Stimulated activated CD8-positive, alpha-beta memory T cell treated with anti-CD3 and anti-CD28 coated beads, Interleukin-7, amount 100 ng/mL, for 4 hours (primary cell): Measurements from ENCODE around the gene GGCT.
"Not testable (repeated sequence)": the region's sequence is repeated elsewhere in the genome, so short reads cannot be mapped to it uniquely, and the experiment has no call there.

Experiments
- DNase-seq, 2 donors: peaks; one replicate each; pipeline ENCODE4 v3.0.0-alpha.2; 2020; ENCODE audit warnings: low read depth in 2 of 2

GGCT gene, protein sequence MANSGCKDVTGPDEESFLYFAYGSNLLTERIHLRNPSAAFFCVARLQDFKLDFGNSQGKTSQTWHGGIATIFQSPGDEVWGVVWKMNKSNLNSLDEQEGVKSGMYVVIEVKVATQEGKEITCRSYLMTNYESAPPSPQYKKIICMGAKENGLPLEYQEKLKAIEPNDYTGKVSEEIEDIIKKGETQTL

DNA sequence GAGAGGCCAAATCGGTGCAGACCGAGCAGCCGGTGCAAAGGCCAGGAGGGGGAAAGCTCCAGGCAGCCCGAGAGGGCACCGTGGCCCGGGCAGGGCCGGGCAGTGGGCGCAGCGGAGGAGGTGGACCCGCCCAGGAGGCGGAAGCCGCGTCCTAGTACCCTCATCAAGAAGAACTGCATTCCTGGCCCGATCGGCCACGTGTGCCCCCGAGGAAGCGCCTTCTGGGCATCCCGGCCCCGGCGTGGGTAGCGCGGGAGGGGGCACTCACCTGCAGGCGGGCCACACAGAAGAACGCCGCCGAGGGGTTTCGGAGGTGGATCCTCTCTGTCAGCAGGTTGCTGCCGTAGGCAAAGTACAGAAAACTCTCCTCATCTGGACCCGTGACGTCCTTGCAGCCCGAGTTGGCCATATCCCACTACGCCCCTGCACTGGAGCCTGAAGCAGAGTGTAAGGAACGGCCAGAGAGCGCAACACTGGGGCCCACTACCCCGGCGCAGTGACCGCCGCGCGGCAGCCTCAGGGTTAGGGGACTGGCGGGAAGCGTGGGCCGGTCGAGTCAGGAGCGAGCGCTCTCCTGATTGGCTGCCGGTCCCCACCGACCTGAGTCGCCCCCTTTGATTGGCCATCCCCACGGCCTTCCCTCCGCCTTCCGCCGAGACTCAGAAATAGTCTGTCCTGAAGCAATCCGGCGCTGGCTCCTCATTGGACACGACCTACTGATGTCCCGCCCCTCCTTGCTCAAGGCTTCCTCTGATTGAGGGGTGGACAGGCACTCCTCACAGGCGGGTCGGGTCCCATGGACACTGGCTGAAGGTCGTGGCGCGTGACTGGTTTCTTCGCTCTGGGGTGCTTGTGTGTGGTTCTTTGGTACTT, at the start of gene GGCT:
TSS of gene GGCT (minus strand) at position 529 of the 873 bp plus-strand sequence. CDS start at position 409, 120 bp downstream.
- DNase-seq: peak; percentile 96

DNA sequence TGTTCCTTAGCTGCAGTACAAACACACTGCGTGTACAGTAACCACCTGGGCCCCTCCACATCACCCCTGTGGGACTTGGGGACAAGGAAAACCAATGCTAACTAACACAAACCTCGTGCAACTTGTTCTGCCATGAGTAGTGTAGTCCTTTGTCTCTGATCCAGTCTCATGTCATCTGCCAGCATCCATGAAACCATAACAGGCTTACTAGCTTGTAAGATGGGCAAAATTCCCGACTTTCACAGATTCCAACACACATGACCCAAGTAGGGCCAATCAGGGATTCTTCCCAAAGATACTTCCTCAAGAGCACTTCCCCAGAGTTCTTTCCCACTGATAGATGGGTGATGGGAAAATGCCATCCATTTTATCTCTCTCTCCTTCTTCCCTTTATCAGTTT, 48.9 kb upstream of the GGCT start:
- DNase-seq: no peak

DNA sequence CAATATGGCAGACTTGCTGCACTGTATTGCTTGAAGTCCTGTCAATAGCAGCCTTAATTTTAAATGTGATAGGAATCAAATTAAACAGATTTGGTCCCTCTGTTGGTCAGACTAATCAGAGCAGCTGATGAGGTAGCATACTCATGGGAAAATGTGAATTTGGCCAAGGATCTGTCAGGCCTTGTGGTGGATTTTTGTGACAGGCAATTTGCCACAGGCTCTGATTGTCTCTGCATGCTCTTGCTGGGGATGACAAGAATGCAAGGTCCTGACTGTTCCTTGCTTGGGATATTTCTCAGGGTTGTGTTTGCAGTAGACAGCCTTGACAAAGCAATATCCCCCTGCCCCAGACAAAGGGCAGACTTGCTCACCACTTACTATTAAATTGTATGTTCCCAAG, 48.5 kb upstream of the GGCT start:
- DNase-seq: no peak

DNA sequence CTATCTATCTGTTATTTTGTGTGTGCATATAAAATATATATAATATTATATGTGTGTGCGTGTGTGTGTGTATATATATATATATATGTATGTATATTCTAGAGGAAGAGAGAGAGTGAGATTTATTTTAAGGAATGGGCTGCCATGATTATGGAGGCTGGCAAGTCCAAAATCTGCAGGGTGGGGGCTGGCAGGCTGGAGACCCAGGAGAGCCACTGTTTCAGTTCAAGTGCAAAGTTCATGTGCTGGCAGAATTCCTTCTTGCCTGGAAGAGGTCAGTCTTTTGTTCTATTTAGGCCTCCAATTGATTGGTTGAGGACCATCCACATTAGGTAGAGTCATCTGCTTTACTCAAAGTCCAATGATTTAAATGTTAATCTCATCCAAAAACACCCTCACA, 47.7 kb upstream of the GGCT start:
- DNase-seq: no peak

DNA sequence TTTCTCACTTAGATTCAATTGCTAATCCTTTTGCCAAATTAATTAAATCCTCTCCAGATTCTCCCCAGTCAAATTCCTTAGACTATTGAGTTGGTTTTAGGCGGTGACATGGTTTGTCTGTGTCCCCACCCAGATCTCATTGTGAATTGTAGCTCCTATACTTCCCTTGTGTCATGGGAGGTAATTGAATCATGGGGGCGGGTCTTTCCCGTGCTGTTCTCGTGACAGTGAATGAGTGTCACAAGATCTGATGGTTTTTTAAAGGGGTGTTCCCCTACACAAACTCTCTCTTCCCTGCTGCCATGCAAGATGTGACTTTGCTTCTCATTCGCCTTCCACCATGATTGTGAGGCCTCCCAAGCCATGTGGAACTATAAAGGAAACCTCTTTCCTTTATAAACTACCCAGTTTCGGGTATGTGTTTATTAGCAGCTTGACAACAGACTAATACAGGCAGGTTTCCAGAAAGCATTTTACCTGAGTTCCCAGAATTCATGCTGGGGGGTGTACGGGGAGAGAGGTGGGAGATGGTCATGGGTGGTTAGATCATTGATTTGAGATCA, 45.4 kb upstream of the GGCT start:
- no peak for DNase-seq

DNA sequence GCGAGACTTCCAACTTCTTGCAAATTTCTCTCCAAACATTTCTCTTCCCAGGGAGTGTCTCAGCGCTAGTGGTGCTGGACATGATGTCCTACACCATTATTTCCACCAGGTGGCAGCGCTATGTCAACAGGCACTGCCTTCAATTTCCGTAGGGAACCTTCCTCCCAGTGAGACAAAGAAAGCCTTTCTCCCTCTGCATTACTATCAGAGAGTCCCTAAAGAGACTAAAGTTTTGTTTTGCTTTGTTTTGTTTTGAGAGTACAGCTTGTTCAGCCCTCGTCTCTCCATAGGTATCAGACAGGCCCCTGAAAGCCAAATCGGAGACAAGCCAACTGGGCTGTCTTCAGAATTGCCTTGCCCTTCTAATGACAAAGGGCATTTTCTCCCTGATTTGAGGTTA, 44.2 kb upstream of the GGCT start:
- peak; percentile 8 to 13 for DNase-seq

DNA sequence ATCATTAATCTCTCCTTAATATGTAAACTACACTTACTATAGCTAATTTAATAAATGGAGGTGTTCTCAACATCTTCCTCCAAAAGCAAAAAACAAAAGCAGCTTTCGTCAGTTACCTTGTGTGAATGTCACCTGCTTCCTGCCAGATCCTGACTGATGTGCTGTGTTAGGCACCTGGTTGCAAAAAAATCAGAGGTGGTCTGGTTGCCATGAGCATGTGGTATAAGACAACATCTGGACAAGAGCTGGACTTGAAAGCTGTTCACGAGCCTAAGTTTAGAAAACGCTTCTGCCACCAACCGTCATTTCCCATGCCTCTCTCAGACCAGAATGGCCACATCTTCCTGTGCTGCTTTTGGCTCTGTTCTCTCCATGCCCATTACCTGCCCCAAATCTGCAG, 42.0 kb upstream of the GGCT start:
- DNase-seq: no peak

DNA sequence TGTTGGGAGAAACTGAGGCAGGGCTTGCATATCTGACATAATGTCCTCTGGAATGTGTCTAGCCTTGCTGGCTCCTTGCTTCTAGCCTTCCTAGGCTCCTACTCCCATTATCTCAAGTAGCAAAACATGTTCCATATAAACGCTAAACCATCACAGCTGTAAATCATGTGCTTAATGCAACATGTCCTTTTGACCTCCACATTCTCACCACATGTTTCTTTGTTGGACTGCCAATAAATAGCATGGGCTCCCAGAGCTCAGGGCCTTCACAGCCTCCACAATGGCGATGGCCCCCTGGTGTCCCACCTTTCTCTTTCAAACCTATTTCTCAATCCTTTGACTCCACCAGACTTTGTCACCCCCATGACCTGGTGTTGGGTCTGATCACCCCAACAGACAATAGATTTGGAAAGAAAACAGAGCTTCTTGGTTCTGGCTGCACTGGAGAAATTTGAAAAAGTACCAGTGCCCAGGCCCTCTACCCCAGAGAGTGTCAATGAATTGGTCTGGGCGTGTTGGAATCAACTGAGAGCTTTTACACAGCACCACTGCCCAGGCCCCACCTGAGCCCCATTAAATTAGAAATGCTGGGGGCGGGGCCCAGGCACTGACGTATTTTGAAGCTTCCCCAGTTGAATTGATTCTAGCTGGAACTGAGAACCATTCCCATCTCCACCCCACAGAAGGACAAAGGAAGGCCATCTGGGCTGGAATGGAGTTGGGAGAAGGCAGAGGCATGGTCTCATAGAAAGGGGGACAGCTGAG, 41.3 kb upstream of the GGCT start:
- no peak for DNase-seq

DNA sequence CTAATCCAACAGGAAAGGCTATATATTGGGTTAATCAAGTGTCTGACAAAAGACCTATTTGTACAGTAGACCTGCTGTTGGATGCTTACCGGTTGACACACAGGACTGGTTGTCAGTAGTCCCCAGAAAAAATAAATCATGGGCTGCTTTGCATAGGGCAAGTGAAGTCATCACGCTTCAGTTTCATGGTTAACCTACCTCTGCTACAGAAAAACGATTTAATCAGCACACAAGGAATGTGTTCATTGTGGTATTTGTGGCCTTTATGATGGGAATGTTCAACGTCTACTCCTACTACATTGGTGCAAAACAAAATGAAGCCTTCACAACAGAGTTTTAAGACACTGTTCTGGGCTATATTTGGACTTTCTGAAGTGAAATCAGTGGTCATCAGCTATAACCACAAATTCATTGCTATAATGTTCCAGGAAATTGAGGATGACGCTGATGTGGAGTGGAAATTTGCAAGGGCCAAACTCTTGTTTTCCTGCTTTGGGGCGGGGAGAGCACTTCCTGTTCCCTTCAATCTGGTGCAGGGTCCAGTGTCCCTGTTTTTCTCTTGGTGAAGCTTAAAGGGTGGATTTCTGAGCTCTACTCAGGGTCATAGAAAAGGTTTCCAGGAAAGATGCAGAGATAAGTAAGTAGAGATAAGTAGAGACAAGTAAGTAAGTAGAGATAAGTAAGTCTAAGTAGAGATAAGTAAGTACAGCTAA, 39.3 kb upstream of the GGCT start:
- DNase-seq: no peak

DNA sequence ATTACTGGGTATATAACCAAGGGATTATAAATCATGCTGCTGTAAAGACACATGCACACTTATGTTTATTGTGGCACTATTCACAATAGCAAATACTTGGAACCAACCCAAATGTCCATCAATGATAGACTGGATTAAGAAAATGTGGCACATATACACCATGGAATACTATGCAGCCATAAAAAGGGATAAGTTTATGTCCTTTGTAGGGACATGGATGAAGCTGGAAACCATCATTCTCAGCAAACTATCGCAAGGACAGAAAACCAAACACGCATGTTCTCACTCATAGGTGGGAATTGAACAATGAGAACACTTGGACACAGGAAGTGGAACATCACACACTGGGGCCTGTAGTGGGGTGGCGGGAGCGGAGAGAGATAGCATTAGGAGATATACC, 38.5 kb upstream of the GGCT start:
- DNase-seq: not testable (repeated sequence)

DNA sequence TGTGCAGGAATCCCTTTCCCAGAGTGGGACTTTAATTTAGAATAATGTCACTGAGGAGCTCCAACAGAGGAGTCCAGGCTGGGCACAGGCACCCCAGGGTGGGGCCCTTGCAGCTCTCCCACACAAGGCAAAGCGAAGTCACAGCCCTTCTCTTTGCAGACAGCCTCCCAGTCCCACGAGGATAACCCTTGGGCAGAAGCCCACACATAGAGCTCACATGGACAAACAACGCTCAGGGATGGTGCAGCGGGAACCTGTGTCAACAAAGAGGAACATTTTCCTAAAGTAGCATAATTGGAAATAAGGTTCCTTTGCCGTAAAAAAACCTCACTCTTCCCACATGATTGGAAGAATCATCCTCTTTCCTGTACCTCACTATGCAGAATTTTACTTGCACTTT, 29.3 kb upstream of the GGCT start:
- no peak for DNase-seq

DNA sequence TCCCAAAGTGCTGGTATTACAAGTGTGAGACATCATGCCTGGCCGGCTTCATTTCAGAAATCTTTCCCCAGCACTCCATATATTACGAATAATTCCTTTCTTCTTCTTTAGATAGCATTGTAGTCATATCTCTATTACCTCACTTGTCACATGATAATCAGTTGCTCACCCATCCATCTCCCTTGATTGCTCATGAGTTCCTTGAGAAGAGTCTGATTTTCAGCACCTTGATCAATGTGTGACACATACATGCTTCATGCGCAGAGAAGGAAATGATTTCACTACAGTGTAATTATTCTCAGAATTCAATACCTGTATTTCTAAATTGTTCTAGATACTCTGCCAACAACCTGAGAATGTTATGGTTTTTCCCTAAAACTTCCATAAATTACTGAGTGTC, 26.7 kb upstream of the GGCT start:
- DNase-seq: no peak

DNA sequence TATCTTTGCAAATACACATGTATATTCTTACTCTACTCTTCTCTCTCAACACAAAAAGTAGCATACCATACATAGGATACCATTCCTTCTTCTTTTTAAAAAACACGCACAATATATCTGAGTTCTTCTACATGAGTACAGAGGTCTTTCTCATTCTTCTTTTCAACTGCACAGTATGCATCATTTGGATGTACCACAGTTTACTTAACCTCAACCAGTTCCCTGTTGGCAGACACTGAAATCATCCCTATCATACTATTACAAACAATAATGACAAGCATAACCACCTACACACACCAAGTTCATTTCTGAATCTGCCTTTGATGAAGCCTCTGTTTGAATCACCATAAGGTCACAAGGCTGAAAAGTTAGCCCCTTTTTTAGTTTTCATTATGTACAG, 25.7 kb upstream of the GGCT start:
- no peak for DNase-seq

DNA sequence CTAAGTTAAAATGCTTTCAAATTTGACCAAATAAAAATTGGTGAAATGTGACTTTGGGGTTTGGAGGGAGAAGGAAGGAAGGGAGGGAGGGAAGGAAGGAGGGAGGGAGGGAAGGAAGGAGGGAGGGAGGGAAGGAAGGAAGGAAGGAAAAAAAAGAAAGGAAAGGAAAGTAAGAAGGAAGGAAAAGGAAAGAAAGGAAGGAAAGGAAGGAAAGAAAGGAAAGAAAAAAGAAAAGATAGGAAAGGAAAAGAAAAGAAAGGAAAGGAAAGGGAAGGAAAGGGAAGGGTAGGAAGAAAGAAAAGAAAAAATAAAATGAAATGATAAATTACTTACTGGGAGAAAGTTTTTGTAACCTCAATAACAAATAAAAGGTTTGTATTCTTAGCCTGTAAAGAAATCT, 24.1 kb upstream of the GGCT start:
- no peak for DNase-seq

DNA sequence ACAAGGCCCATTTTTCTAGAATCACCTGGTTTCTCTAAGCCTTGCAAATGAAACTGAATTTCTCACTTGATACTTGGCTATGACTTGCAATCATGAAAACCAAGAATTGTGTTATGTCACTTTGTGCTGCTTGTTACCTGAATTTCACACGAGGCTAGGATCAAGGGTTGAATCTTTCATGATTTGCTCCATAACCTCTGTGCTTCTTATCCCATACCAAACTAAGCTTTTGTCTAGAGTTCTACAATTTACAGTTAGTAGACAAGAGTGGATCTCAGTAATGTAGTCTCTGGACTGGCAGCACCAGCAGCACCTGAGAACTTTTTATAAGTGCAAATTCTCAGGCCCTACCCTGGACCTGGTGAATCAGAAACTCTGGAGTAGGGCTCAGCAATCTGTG, 22.7 kb upstream of the GGCT start:
- not testable (repeated sequence) for DNase-seq

DNA sequence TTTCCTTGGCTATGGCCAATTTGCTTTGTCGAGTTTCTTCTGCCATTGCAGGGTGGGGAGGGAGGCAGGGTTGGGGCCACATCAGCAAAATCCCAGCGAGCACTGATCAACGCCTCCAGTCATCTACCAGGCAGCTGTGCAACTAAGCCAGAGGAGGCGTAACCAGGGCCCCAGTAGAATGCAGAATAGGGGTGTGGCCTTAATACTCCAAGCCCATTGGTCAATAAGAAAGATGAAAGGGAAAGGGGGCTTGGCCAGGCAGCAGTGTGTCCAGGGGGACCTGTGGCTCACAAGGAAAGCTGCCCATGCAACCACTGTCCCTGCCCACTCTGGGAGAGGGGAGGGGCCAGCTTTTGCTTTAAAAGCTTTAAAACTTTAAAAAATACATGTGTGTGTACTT, 21.5 kb upstream of the GGCT start:
- DNase-seq: no peak

DNA sequence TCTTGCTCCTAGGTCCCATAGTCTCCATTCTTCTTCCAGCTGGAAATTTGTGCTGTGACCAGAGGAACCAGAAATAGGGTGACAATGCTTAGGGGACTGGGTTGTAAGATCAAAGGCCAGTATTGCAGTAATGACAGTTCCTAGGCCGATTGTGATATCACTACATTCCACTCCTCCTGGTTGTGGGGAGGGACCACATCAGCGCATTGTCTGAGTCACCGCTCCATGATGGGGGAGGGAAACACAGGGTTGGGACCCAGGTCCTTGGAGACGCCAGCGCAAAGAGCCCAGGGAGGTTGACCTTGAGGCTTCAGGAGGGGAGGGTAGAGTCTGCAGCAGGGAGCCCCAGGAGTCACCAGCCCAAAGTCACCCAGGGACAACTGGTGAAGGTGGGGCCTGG, 20.8 kb upstream of the GGCT start:
- no peak for DNase-seq

DNA sequence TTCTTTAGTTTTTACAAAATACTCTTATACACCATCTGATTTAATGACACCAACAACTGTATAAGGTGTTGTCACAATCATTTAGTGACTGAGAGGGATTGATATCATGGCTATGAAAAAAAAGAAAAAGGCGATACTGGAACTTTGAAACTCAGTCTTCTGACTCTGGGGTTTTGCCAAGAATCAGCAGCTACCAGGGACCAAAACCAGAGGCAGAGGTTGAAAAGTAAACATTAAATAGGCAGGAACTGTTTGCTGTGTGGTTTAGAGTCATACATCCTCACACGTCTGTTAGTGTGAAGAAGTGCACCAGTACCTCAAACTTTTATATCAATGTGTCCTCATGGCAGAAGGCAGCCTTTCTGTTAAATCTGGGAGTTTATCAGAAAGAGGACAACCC, 19.9 kb upstream of the GGCT start:
- no peak for DNase-seq

DNA sequence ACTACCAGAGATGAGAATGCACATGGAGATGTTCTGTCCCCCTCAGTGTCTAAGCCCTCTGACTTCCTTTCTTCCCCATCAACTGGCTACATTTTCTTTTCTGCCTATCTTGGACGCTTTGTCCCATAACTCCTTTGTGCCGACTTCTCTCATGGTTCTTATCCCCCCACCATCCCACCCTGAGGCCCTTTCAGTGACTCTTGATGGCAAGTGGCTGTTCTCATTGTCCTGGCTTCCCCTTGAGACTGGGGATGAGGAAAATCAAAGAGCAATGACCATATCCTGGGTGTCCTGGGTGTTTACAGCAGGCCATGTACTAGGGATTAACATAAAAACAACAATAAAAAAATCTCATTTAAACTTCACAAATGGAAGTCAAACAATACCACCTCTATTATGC, 18.8 kb upstream of the GGCT start:
- no peak for DNase-seq

DNA sequence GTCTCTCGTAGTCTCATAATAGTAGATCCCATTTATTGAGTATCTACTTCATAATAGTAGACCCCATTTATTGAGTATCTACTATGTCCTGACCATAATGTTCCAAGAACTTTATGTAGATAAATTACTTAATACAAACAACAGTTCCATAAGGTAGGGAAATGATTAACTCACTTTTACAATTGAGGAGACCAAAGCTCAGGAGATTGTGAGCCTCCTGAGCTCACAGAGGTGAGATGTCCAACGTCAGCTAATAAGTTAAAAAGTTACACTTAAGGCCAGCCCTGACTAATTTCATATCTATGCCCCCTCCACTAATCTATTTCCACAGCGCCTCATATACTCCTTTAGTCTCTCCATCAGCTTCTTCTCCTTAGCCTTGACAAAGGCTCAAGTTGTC, 17.5 kb upstream of the GGCT start:
- DNase-seq: no peak

DNA sequence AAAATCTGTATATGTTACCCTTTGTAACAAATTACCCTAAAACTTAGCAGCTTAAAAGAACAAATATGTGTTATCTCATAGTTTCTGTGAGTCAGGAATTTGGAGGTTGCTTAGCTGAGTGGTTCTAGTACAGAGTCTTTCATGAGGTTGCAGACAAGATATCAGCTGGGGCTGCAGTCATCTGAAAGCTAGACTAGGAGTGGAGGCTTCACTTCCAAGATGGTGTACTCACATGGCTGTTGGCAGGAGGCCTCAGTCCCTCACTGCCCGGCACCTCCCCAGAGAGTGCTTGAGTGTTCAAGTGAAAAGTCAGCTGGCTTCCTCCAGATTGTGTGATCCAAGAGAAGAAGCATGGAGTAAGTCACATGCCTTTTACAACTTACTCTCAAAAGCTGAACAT, 16.9 kb upstream of the GGCT start:
- DNase-seq: no peak

DNA sequence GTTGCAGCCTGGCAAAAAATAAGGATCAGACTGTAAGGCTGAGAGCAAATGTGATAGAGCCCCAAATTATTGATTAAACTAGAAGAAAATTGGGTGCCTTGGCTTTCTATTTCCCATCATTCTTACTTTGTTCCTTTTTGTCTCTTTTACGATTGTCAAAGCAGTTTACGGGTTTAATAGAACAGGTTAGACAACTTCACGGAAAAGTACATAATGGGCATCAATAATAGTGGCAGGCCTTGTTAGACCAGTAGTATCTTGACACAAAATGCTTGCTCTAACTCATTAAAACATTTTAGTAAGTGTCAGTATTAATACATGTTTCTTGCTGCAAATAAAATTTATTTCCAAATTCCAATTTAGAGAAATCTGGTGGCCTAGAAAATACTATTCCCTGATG, 14.5 kb upstream of the GGCT start:
- no peak for DNase-seq
